Lower leg skin (tissue), 3 donors: ENCODE data around the gene ANK3.

ENCODE experiments used
- POLR2A ChIP-seq, 2 donors: fragments of 450-650 bp; IDR thresholded peaks; one replicate each; pipeline ENCODE4 v1.6.1; 2016 to 2017; ENCODE audit warnings: antibody characterized with exemption in 2 of 2, mild to moderate bottlenecking in 1 of 2, moderate library complexity in 1 of 2
- TF ChIP-seq, protein P1 (sequence below), 3 donors: fragments of 450-650 bp; IDR thresholded peaks; one replicate each; pipeline ENCODE4 v1.5.1; 2016; ENCODE audit warnings: antibody characterized with exemption in 3 of 3, mild to moderate bottlenecking in 3 of 3, moderate library complexity in 2 of 3

DNA sequence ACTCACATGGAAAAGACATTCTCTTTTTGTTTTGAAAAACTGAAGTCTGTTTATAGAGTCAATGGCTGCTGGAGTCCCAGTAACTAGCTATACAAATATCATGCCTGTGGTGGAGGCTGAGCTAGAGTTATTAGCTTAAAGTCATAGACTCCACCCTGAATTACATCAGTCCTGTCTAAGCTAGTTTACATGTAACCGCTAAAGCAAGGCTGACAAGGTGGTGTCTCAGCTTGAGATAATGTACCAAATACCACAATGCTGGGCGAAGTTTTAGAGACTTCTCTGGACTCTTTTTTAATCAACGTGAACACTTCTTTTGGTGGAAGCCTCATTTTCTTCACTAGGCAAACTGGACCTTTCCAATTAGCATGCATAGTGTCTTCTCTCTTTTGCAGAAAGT is 219.4 kb downstream of the ANK3 start:
- TF ChIP-seq, protein P1, sequence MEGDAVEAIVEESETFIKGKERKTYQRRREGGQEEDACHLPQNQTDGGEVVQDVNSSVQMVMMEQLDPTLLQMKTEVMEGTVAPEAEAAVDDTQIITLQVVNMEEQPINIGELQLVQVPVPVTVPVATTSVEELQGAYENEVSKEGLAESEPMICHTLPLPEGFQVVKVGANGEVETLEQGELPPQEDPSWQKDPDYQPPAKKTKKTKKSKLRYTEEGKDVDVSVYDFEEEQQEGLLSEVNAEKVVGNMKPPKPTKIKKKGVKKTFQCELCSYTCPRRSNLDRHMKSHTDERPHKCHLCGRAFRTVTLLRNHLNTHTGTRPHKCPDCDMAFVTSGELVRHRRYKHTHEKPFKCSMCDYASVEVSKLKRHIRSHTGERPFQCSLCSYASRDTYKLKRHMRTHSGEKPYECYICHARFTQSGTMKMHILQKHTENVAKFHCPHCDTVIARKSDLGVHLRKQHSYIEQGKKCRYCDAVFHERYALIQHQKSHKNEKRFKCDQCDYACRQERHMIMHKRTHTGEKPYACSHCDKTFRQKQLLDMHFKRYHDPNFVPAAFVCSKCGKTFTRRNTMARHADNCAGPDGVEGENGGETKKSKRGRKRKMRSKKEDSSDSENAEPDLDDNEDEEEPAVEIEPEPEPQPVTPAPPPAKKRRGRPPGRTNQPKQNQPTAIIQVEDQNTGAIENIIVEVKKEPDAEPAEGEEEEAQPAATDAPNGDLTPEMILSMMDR (IDR thresholded peaks at IDR 0.05) = no peak
- TF ChIP-seq POLR2A (IDR thresholded peaks at IDR 0.05) = no peak
